NCI-H2081 treated with DMSO at 0.1 percent for 48 hours (cell line): ENCODE data around the gene C10orf67.
"Not testable (repeated sequence)": the region's sequence is repeated elsewhere in the genome, so short reads cannot be mapped to it uniquely, and the experiment has no call there.

Source experiments
- DNase-seq: peaks from one replicate; lab custom pipeline; 2025; lab: John Stamatoyannopoulos, UW

Gene C10orf67

GRCh38 chr10:23263441-23264164, 81.0 kb downstream of the C10orf67 start:
- no peak for DNase-seq

GRCh38 chr10:23262928-23263327, 81.7 kb downstream of the C10orf67 start:
- DNase-seq = no peak

GRCh38 chr10:23258516-23258915, 86.1 kb downstream of the C10orf67 start:
- no peak for DNase-seq

- no peak for DNase-seq
Observed at GRCh38 chr10:23253780-23254179, 90.8 kb downstream of the C10orf67 start.

- not testable (repeated sequence) for DNase-seq
Observed at GRCh38 chr10:23252859-23253258, 91.7 kb downstream of the C10orf67 start.

GRCh38 chr10:23241779-23242178, 102.8 kb downstream of the C10orf67 start:
- DNase-seq = not testable (repeated sequence)

GRCh38 chr10:23238015-23238414, 106.6 kb downstream of the C10orf67 start:
- DNase-seq = no peak

GRCh38 chr10:23230582-23230981, 114.0 kb downstream of the C10orf67 start:
- no peak for DNase-seq

- DNase-seq = no peak
Observed at GRCh38 chr10:23217471-23217870, 127.1 kb downstream of the C10orf67 start.

- no peak for DNase-seq
Observed at GRCh38 chr10:23205972-23206642, 138.5 kb downstream of the C10orf67 start.

GRCh38 chr10:23204773-23205172, 139.8 kb downstream of the C10orf67 start:
- DNase-seq = no peak

- no peak for DNase-seq
Observed at GRCh38 chr10:23203369-23204325, 140.9 kb downstream of the C10orf67 start.

GRCh38 chr10:23202779-23203178, 141.8 kb downstream of the C10orf67 start:
- no peak for DNase-seq

- no peak for DNase-seq
Observed at GRCh38 chr10:23201837-23202236, 142.8 kb downstream of the C10orf67 start.

GRCh38 chr10:23200997-23201652, 143.5 kb downstream of the C10orf67 start:
- DNase-seq = no peak

- DNase-seq = no peak
Observed at GRCh38 chr10:23200586-23200985, 144.0 kb downstream of the C10orf67 start.

GRCh38 chr10:23199768-23200511, 144.7 kb downstream of the C10orf67 start:
- DNase-seq = no peak

GRCh38 chr10:23198940-23199767, 145.4 kb downstream of the C10orf67 start:
- DNase-seq = no peak

- no peak for DNase-seq
Observed at GRCh38 chr10:23198610-23198939, 146.0 kb downstream of the C10orf67 start.

- no peak for DNase-seq
Observed at GRCh38 chr10:23197416-23197861, 147.2 kb downstream of the C10orf67 start.
